ENCODE results near the gene PSMA6.
"Not testable (repeated sequence)": the region's sequence is repeated elsewhere in the genome, so short reads cannot be mapped to it uniquely, and the experiment has no call there.

Gene PSMA6

GRCh38 chr14:35306114-35306513 lies 13.9 kb downstream of the PSMA6 start:
- Mint-ChIP-seq H3K4me3 (no peak overlapping the region), H3K36me3 (ENCODE audit: insufficient read depth) (peaks cover 54% of the 10 kb centered on the region), H3K4me1 (ENCODE audit: low read depth in 2 of 2) (peaks cover 27 to 28% of the 10 kb centered on the region in 2 donors), H3K9me3 (no peaks in the 10 kb centered on the region), H3K27ac (peak overlapping the region; percentile 53 to 77), H3K27me3 (no peaks in the 10 kb centered on the region)
- ATAC-seq (replicated peaks): no peak
- no peak for DNase-seq

GRCh38 chr14:35317820-35318219 lies 25.6 kb downstream of the PSMA6 start:
- H3K4me1 Mint-ChIP-seq (ENCODE audit: low read depth in 2 of 2): no peaks in the 10 kb centered on the region
- ATAC-seq (replicated peaks) (no peak), DNase-seq (no peak)
- H3K4me3 Mint-ChIP-seq: no peak overlapping the region
- no peaks in the 10 kb centered on the region for H3K9me3 Mint-ChIP-seq
- peaks cover 63% of the 10 kb centered on the region for H3K36me3 Mint-ChIP-seq (ENCODE audit: insufficient read depth)
- peak overlapping the region in 1 of 2 donors; percentile 76 for H3K27ac Mint-ChIP-seq
- H3K27me3 Mint-ChIP-seq: no peaks in the 10 kb centered on the region

- Mint-ChIP-seq H3K36me3 (ENCODE audit: insufficient read depth) (peaks cover 46% of the 10 kb centered on the region), H3K9me3 (no peaks in the 10 kb centered on the region), H3K4me1 (ENCODE audit: low read depth in 2 of 2) (no peaks in the 10 kb centered on the region), H3K27me3 (no peaks in the 10 kb centered on the region), H3K4me3 (no peak overlapping the region), H3K27ac (peak overlapping the region in 1 of 2 donors; percentile 46)
- ATAC-seq (replicated peaks) (no peak), DNase-seq (no peak)
These were observed 27.3 kb downstream of the PSMA6 start for GRCh38 chr14:35319509-35319908.

DNA sequence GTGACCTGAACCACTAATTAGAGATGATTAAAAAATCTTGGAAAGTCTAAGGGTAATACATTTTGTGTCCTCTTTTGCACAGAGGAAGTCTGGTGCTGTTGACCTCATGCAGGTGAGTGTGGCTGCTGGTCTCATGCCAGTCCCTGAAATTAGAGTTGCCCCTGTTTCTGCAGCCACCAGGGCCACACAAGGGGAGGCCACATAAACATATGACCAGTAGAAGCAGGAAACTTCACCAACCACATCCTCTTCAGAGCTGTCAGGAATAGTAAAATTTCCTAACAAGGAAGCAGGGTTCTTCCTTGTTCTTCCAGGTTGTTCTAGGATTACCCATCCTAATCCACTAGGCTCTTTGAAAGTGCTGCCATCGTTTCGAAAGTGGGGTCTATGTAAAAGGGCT lies 28.3 kb downstream of the PSMA6 start:
- H3K36me3 Mint-ChIP-seq (ENCODE audit: insufficient read depth): peaks cover 38% of the 10 kb centered on the region
- no peak overlapping the region for H3K4me3 Mint-ChIP-seq
- H3K27ac Mint-ChIP-seq: peak overlapping the region in 1 of 2 donors; percentile 6
- H3K4me1 Mint-ChIP-seq (ENCODE audit: low read depth in 2 of 2): no peaks in the 10 kb centered on the region
- no peaks in the 10 kb centered on the region for H3K27me3 Mint-ChIP-seq
- DNase-seq (no peak), ATAC-seq (replicated peaks) (no peak)
- H3K9me3 Mint-ChIP-seq: no peaks in the 10 kb centered on the region

- Mint-ChIP-seq H3K4me3 (no peak overlapping the region), H3K36me3 (ENCODE audit: insufficient read depth) (no peaks in the 10 kb centered on the region), H3K9me3 (no peaks in the 10 kb centered on the region), H3K27me3 (no peaks in the 10 kb centered on the region), H3K27ac (no peak overlapping the region), H3K4me1 (ENCODE audit: low read depth in 2 of 2) (peaks cover 0 to 1% of the 10 kb centered on the region in 2 donors)
- DNase-seq (no peak), ATAC-seq (replicated peaks) (no peak)
These were observed 34.2 kb downstream of the PSMA6 start for GRCh38 chr14:35326375-35326774.

DNA sequence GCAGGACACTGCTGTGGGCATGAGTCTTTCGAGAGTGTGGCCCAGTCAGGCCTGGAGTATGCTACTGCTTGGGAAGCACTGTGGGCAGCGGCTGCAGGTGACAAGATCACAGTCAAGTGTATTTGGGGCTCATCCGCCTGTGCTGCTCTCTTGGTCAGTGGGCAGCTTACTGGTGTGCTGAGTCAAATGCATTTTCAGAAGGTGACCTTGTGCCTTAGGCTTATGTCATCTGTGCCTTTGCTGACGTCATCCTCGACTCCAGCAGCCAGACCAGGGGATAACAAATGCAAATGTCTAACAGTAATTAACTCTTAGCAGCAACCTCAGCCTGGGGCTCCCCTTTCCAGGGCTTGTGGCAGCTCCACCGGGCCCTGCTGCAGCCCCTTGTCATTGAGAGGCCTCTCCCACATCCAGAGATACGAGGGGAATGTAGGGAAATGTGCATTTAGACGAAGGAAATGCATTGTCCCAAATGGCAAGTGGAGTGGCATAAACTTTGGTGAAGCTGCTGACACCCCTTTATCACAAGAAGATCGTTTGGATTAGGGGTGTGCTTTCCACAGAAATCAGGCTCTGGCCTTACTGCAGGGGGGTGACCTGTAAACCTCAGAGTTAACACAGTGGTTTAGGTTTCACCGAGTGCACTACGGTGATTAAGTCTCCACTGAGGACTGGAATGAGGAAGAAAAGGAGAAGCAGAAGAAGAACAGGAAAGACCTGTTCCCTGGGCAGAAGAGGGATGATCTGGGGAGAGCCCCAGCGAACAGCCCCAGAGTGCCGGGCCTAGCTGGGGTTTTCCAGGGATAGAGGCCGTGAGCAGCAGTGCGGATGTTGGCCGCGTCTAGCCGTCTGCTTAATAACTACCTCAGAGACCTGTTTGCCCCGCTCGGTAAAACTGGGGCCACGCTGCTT lies 39.7 kb downstream of the PSMA6 start:
- peak overlapping the region; percentile 93 to 97 for H3K27ac Mint-ChIP-seq

DNA sequence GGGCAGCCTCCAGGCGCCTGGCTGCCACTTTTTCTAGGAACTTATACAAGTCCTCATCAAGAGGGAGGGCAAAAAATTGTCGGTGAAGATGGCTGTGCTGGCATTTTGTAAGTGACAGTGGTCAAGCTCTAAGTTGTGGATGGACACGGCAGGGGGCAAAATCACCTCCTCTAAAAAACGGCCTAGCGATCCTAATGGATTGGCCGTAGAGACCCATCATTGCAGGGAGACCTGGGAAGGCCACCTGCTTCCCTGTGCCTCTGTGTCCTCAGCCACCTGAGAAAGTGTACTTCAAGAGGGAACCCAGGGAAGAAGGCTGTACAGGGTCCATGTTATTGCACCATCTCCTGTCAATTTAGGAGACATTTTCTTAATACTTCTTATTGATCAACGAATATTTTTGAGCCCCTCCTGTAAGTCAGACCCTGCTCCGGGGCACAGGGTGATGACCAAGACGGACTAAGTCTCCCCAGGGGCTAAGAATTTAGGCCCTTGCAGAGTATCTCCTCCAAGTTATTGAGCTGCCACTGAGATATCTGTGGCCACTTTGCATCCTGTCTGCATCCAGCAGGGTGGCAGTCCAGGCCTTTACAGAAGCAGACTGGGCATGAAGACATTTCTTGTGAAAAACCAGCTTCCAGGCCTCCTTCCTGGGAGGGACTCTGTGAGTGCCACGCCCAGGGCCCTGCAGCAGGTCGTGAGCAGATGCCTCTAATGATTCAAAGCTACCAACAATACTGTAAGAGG lies 40.5 kb downstream of the PSMA6 start:
- no peaks in the 10 kb centered on the region for H3K27me3 Mint-ChIP-seq
- peak in 1 of 3 experiments; percentile 12 for DNase-seq
- H3K27ac Mint-ChIP-seq: peak overlapping the region; percentile 93 to 97
- ATAC-seq (replicated peaks): peak; percentile 31
- H3K4me3 Mint-ChIP-seq: peak overlapping the region; percentile 59 to 74
- H3K4me1 Mint-ChIP-seq (ENCODE audit: low read depth in 2 of 2): peaks cover 18 to 30% of the 10 kb centered on the region in 2 donors
- H3K9me3 Mint-ChIP-seq: no peaks in the 10 kb centered on the region
- H3K36me3 Mint-ChIP-seq (ENCODE audit: insufficient read depth): peaks cover 3% of the 10 kb centered on the region

More for the DNA sequence above, 39.7 kb downstream of the PSMA6 start:
- Mint-ChIP-seq H3K36me3 (ENCODE audit: insufficient read depth) (peaks cover 2% of the 10 kb centered on the region), H3K9me3 (no peaks in the 10 kb centered on the region), H3K4me1 (ENCODE audit: low read depth in 2 of 2) (peaks cover 18 to 27% of the 10 kb centered on the region in 2 donors), H3K27me3 (no peaks in the 10 kb centered on the region), H3K4me3 (peak overlapping the region in 1 of 2 donors; percentile 74)
- no peak for DNase-seq
- ATAC-seq (replicated peaks): no peak

GRCh38 chr14:35333264-35333730 lies 41.1 kb downstream of the PSMA6 start:
- H3K4me1 Mint-ChIP-seq (ENCODE audit: low read depth in 2 of 2): peaks cover 18 to 30% of the 10 kb centered on the region in 2 donors
- H3K27me3 Mint-ChIP-seq: no peaks in the 10 kb centered on the region
- H3K36me3 Mint-ChIP-seq (ENCODE audit: insufficient read depth): peaks cover 3% of the 10 kb centered on the region

GRCh38 chr14:35333797-35334743 lies 41.9 kb downstream of the PSMA6 start:
- DNase-seq: peak; percentile 40 to 59 (median 41)
- Mint-ChIP-seq H3K27me3 (no peaks in the 10 kb centered on the region), H3K4me3 (peak overlapping the region; percentile 60 to 74), H3K27ac (peak overlapping the region; percentile 93 to 97), H3K4me1 (ENCODE audit: low read depth in 2 of 2) (peaks cover 18 to 29% of the 10 kb centered on the region in 2 donors), H3K9me3 (no peaks in the 10 kb centered on the region), H3K36me3 (ENCODE audit: insufficient read depth) (peaks cover 3% of the 10 kb centered on the region)
- peak; percentile 89 for ATAC-seq (replicated peaks)

More at GRCh38 chr14:35333264-35333730, 41.1 kb downstream of the PSMA6 start:
- Mint-ChIP-seq H3K27ac (peak overlapping the region; percentile 93 to 97), H3K4me3 (peak overlapping the region; percentile 60 to 74), H3K9me3 (no peaks in the 10 kb centered on the region)
- ATAC-seq (replicated peaks) (no peak), DNase-seq (no peak)

- no peaks in the 10 kb centered on the region for H3K27me3 Mint-ChIP-seq
- peak overlapping the region; percentile 93 to 97 for H3K27ac Mint-ChIP-seq
- H3K4me3 Mint-ChIP-seq: no peak overlapping the region
- H3K36me3 Mint-ChIP-seq (ENCODE audit: insufficient read depth): peaks cover 3% of the 10 kb centered on the region
- ATAC-seq (replicated peaks) (no peak), DNase-seq (no peak)
- no peaks in the 10 kb centered on the region for H3K9me3 Mint-ChIP-seq
- H3K4me1 Mint-ChIP-seq (ENCODE audit: low read depth in 2 of 2): peaks cover 18 to 31% of the 10 kb centered on the region in 2 donors
These were observed 43.4 kb downstream of the PSMA6 start for GRCh38 chr14:35335388-35336092.

DNA sequence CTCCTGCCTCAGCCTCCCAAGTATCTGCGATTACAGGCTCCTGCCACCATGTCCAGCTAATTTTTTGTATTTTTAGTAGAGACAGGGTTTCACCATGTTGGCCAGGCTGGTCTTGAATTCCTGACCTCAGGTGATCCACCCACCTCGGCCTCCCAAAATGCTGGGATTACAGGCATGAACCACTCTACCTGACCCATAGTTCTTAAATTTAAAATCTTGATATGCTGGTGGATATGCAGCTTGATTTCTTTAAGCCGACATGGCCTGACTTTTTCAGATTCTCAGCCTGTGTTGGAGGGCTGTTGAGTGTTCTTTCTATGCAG lies 44.0 kb downstream of the PSMA6 start:
- peaks cover 18 to 31% of the 10 kb centered on the region in 2 donors for H3K4me1 Mint-ChIP-seq (ENCODE audit: low read depth in 2 of 2)
- peak overlapping the region in 1 of 2 donors; percentile 97 for H3K27ac Mint-ChIP-seq
- ATAC-seq (replicated peaks); H3K36me3 Mint-ChIP-seq (ENCODE audit: insufficient read depth); H3K4me3 Mint-ChIP-seq; DNase-seq; H3K9me3 Mint-ChIP-seq; H3K27me3 Mint-ChIP-seq: not testable (repeated sequence)

DNA sequence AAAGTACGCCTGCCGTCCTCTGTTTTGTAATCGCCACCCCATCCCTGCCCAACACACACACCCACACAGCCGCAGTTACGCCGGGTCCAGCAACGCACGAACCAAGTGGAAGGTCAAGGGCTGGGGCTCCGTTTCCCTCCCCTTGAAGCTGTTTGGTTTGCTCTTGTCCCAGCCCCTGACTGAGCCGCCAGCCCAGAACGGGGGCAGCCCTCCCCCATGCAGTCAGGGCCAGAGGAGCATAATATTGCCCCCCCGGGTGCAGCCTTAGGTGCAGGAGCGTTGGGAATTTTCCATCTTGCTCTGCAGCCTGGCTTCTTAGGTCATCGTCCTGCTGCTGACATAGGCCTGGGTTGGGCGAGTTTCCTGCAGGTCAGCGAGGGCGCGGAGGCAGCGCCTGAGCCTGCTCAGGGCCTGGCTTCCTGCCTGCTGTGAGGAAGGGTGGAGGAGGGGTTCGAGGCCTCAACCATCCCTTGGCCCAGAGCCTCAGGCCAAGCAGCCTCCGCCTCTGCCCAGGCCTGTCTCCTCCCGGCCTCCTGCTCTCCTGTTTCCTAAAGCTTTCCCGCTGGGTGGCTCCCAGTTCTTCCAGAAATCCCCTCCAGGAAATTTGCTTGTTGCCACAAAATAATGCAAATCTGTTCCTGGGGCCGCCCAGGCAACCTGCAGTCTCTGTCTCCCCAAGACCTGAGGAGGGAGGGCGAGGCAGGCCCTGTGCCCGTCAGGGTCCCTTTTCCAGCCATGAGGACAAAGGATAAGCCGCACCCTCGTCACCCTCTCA lies 44.5 kb downstream of the PSMA6 start:
- no peak for ATAC-seq (replicated peaks)
- H3K9me3 Mint-ChIP-seq: no peaks in the 10 kb centered on the region
- no peaks in the 10 kb centered on the region for H3K27me3 Mint-ChIP-seq
- DNase-seq: no peak
- H3K4me3 Mint-ChIP-seq: no peak overlapping the region
- peaks cover 3% of the 10 kb centered on the region for H3K36me3 Mint-ChIP-seq (ENCODE audit: insufficient read depth)
- peak overlapping the region; percentile 65 to 97 for H3K27ac Mint-ChIP-seq
- H3K4me1 Mint-ChIP-seq (ENCODE audit: low read depth in 2 of 2): peaks cover 18 to 35% of the 10 kb centered on the region in 2 donors
